GM23338 (cell line): Measurements from ENCODE around the gene TMEM185A. TPM values are rescaled to one million over a fixed set of nuclear protein-coding genes. Genes with fewer than 3 reads are reported as not detected.
"Not testable (repeated sequence)": the region's sequence is repeated elsewhere in the genome, so short reads cannot be mapped to it uniquely, and the experiment has no call there.

Experiments
- ATAC-seq: fragments of 200-7000 bp; cut with Tn5 transposase; 3 replicates; pipeline ENCODE4 v1.9.1; 2020
- DNase-seq: peaks from one replicate; pipeline ENCODE4 v3.0.0-alpha.2; 2015; ENCODE audit warnings: low spot score
- H2AFZ ChIP-seq: fragments of 200-600 bp; sonication (generic); 2 replicates; pipeline ENCODE4 v1.8.0; 2016; ENCODE audit warnings: antibody characterized with exemption, mild to moderate bottlenecking, moderate library complexity
- H3F3A ChIP-seq: fragments of 200-600 bp; sonication (generic); replicated peaks from 2 replicates; pipeline ENCODE4 v1.8.0; 2017; ENCODE audit warnings: antibody characterized with exemption, mixed run types, low read depth
- H3K27ac ChIP-seq: fragments of 200-600 bp; sonication (generic); 2 replicates; pipeline ENCODE4 v1.6.1; 2016; ENCODE audit warnings: low read depth
- H3K27me3 ChIP-seq: fragments of 200-600 bp; sonication (generic); 2 replicates; pipeline ENCODE4 v1.8.0; 2016; ENCODE audit warnings: mild to moderate bottlenecking, mixed run types, moderate library complexity; ENCODE audit not compliant: insufficient read depth
- H3K36me3 ChIP-seq: fragments of 200-600 bp; sonication (generic); 2 replicates; pipeline ENCODE4 v1.8.0; 2016; ENCODE audit warnings: mild to moderate bottlenecking; ENCODE audit not compliant: insufficient read depth
- H3K4me1 ChIP-seq: fragments of 200-600 bp; sonication (generic); 2 replicates; pipeline ENCODE4 v1.8.0; 2016; ENCODE audit warnings: mild to moderate bottlenecking, moderate library complexity; ENCODE audit not compliant: insufficient read depth
- H3K4me2 ChIP-seq: fragments of 200-600 bp; sonication (generic); 2 replicates; pipeline ENCODE4 v1.7.1; 2017; ENCODE audit warnings: mixed run types
- H3K4me3 ChIP-seq: fragments of 200-600 bp; sonication (generic); 2 replicates; pipeline ENCODE4 v1.6.1; 2016; ENCODE audit warnings: mixed run types
- H3K79me2 ChIP-seq: fragments of 200-600 bp; sonication (generic); replicated peaks from 2 replicates; pipeline ENCODE4 v1.8.0; 2017; ENCODE audit warnings: mild to moderate bottlenecking; ENCODE audit not compliant: insufficient read depth
- H3K9me2 ChIP-seq: fragments of 200-600 bp; sonication (generic); 2 replicates; pipeline ENCODE4 v1.8.0; 2017; ENCODE audit not compliant: insufficient read depth
- H4K20me1 ChIP-seq: fragments of 200-600 bp; sonication (generic); replicated peaks from 2 replicates; pipeline ENCODE4 v1.8.0; 2017; ENCODE audit warnings: mild to moderate bottlenecking; ENCODE audit not compliant: insufficient read depth
- H3K27ac Mint-ChIP-seq: 2 replicates; pipeline ENCODE4 v1.8.0; 2020; ENCODE audit warnings: inconsistent platforms, mild to moderate bottlenecking, moderate library complexity, mixed read lengths
- H3K27me3 Mint-ChIP-seq: 3 replicates; pipeline ENCODE4 v1.8.0; 2022; ENCODE audit warnings: low read depth, mild to moderate bottlenecking, moderate library complexity, mixed read lengths, inconsistent platforms; ENCODE audit not compliant: insufficient read depth, poor library complexity
- H3K36me3 Mint-ChIP-seq: 3 replicates; pipeline ENCODE4 v1.8.0; 2021; ENCODE audit warnings: low read depth, mild to moderate bottlenecking, inconsistent platforms, moderate library complexity, mixed read lengths
- H3K4me1 Mint-ChIP-seq: 3 replicates; pipeline ENCODE4 v1.8.0; 2020; ENCODE audit warnings: mild to moderate bottlenecking, inconsistent platforms, mixed read lengths
- H3K4me3 Mint-ChIP-seq: 3 replicates; pipeline ENCODE4 v1.8.0; 2021; ENCODE audit warnings: moderate library complexity, mild to moderate bottlenecking, inconsistent platforms, mixed read lengths
- H3K9me3 Mint-ChIP-seq: 3 replicates; pipeline ENCODE4 v1.8.0; 2020; ENCODE audit warnings: moderate library complexity, mild to moderate bottlenecking, inconsistent platforms, mixed read lengths
- polyA plus RNA-seq: library from polyadenylated mRNA; unstranded; fragments of >200 nt; fragmentation: Nextera tagmentation; extraction: Ambion mirVana; gene quantifications from 2 replicates; pipeline ENCODE4 v1.2.1, GENCODE V29; 2016
- total RNA-seq: library from RNA; depleted of rRNA; stranded (reverse); fragments of >200 nt; shearing (Covaris generic); gene quantifications from 2 replicates; pipeline ENCODE4 v1.2.3, GENCODE V29; 2014
- TF ChIP-seq, protein P1 (sequence below), 2 experiments: fragments of 200-600 bp in 1 of 2; sonication (generic) in 1 of 2; conservative IDR thresholded peaks; 2 replicates each; pipeline versions ENCODE4 v1.5.1 to v1.6.1; 2016 to 2017; ENCODE audit warnings: antibody characterized with exemption in 2 of 2, low read depth in 2 of 2, mild to moderate bottlenecking in 2 of 2, moderate library complexity in 1 of 2

Gene TMEM185A
- total and polyA plus RNA-seq, 2 experiments from 2014 or later = 9.3 to 16.7 TPM

DNA sequence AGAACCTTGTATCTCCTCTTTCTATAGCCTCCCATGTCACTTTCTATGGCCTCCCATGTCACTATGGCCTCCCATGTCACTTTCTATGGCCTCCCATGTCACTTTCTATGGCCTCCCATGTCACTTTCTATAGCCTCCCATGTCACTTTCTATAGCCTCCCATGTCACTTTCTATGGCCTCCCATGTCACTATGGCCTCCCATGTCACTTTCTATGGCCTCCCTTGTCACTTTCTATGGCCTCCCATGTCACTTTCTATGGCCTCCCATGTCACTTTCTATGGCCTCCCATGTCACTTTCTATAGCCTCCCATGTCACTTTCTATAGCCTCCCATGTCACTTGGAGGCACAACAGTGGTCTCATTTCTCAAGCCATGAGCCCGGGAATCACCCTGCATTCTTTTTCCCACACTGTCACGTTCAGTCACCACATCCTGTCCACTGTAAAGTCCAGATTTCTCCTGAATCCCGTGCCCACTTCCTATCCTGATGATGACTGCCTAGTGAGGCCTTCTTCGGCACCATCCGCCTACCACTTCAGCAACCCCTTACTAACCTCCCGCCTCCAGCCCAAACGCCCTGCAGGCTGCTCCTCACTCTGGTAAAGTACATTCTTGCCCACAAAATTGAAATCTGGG is 26.2 kb downstream of the TMEM185A start:
- H3K9me3 Mint-ChIP-seq, H3K27me3 ChIP-seq, H3K27me3 Mint-ChIP-seq, DNase-seq, H3K4me1 Mint-ChIP-seq, H3K4me3 Mint-ChIP-seq, H3K27ac ChIP-seq, H3K4me3 ChIP-seq, H3K27ac Mint-ChIP-seq, H3K79me2 ChIP-seq, H4K20me1 ChIP-seq, ATAC-seq, H3K36me3 Mint-ChIP-seq, H3K36me3 ChIP-seq, H3K9me2 ChIP-seq, H3K4me2 ChIP-seq, H3K4me1 ChIP-seq, H3F3A ChIP-seq, H2AFZ ChIP-seq: not testable (repeated sequence)

DNA sequence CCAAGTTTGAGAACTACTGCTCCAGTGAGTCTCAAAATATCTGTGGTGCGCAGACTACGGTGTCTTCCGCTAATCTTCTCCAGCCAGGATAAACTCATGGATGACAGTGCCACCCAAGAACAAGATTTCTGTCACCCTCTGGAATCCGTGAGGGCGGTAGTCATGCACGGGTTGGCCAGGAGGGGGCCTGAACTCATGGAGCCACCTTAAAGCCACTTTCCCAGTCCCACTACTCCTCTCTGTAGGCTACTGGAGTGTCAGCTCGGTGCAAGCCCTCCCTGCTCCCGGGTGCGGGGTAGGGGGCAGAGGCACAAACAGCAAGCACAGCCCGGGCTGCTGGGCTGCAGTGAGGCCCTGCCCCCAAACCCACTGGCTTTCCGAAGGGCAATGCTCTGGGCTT is 33.0 kb downstream of the TMEM185A start:
- not testable (repeated sequence) for DNase-seq, H3K27me3 Mint-ChIP-seq, H3F3A ChIP-seq, H3K4me2 ChIP-seq, H3K79me2 ChIP-seq, H3K4me3 Mint-ChIP-seq, H3K27ac ChIP-seq, H3K36me3 Mint-ChIP-seq, H3K9me2 ChIP-seq, H4K20me1 ChIP-seq, H3K36me3 ChIP-seq, H3K27me3 ChIP-seq, H3K4me1 Mint-ChIP-seq, H3K4me3 ChIP-seq, H2AFZ ChIP-seq, H3K9me3 Mint-ChIP-seq, H3K4me1 ChIP-seq, H3K27ac Mint-ChIP-seq
- ATAC-seq = peak; percentile 88
- TF ChIP-seq, protein P1, sequence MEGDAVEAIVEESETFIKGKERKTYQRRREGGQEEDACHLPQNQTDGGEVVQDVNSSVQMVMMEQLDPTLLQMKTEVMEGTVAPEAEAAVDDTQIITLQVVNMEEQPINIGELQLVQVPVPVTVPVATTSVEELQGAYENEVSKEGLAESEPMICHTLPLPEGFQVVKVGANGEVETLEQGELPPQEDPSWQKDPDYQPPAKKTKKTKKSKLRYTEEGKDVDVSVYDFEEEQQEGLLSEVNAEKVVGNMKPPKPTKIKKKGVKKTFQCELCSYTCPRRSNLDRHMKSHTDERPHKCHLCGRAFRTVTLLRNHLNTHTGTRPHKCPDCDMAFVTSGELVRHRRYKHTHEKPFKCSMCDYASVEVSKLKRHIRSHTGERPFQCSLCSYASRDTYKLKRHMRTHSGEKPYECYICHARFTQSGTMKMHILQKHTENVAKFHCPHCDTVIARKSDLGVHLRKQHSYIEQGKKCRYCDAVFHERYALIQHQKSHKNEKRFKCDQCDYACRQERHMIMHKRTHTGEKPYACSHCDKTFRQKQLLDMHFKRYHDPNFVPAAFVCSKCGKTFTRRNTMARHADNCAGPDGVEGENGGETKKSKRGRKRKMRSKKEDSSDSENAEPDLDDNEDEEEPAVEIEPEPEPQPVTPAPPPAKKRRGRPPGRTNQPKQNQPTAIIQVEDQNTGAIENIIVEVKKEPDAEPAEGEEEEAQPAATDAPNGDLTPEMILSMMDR (conservative IDR thresholded peaks at IDR 0.05; ENCODE audit: low read depth in 2 of 2) = 0 out of 4 replicates have a peak, but pooled peaks have one; percentile 22 to 25

DNA sequence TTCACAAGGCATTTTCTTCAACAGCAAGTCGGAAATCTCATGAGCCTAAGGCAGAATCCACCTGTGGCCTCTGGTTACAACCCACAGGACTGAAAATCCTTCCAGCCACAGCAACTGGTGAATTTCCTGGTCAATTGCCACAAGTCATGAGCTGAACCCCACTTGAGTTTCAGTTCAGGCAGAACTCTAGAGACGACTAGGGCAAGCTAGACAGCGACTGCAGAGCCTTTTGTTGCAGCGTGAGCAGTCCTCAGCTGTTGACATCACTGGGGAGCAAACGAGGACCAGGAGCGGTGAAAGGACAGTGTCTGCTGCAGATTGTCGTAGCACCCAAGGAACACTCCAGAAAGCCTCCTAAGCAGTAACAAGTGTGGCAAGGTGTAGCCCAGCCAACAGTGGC is 35.6 kb downstream of the TMEM185A start:
- H3K27me3 ChIP-seq, H3F3A ChIP-seq, H4K20me1 ChIP-seq, H3K4me3 Mint-ChIP-seq, H3K36me3 Mint-ChIP-seq, H3K4me2 ChIP-seq, H3K79me2 ChIP-seq, DNase-seq, H3K27me3 Mint-ChIP-seq, H3K4me1 Mint-ChIP-seq, H3K27ac Mint-ChIP-seq, H3K27ac ChIP-seq, H2AFZ ChIP-seq, H3K9me2 ChIP-seq, ATAC-seq, H3K9me3 Mint-ChIP-seq, H3K4me1 ChIP-seq, H3K36me3 ChIP-seq, H3K4me3 ChIP-seq: not testable (repeated sequence)

DNA sequence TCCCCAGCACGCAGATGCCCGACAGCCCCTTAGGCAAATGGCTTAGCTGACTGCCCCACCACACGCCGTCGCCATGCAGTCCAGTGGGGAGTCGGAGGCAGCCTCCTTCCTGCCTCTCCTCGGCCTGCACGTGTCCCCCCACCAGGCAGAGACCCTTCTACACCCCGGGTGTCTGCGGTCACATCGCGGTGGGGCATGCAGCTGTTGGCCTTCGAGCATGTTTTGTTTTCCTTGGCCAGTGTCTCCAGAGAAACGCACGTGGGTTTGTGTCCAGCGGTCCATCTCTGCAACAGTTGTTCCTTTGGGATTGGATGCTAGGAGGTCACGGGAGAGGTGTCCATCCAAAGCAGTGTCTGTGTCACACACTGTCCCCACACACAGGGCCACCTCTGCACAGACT is 36.4 kb downstream of the TMEM185A start, which contains the start of gene HSFX2:
TSS of gene HSFX2 (minus strand) at position 101 of the 400 bp plus-strand sequence. CDS start 614 bp downstream, outside the sequence.
- not testable (repeated sequence) for H3K9me3 Mint-ChIP-seq, DNase-seq, H2AFZ ChIP-seq, H3F3A ChIP-seq, H3K36me3 ChIP-seq, H3K4me3 Mint-ChIP-seq, H3K4me3 ChIP-seq, H3K36me3 Mint-ChIP-seq, H3K9me2 ChIP-seq, H3K27me3 ChIP-seq, ATAC-seq, H3K27me3 Mint-ChIP-seq, H4K20me1 ChIP-seq, H3K4me1 ChIP-seq, H3K79me2 ChIP-seq, H3K4me1 Mint-ChIP-seq, H3K27ac ChIP-seq, H3K27ac Mint-ChIP-seq, H3K4me2 ChIP-seq

DNA sequence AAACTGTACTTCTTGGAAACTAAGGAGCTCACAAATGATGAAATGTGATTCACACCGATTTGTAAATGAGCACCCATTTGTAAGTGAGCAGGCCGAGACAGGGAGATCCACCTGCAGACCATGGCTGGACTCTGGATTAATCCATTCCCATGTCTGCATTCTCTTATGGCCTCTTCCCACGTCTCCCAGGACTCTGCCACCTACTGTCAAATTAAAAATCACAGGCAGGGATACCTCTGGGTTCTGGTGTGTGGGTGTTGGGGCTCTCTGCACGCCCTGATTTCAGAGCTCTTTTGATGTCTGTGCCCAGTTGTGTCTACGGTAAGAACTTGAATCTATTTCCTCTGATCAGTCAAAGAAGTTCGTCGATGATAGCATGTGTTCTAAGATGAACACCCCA is 40.6 kb downstream of the TMEM185A start:
- H3K4me1 Mint-ChIP-seq, H3K9me2 ChIP-seq, H3K4me3 Mint-ChIP-seq, H3K27ac Mint-ChIP-seq, H3K27me3 ChIP-seq, H3K27ac ChIP-seq, H3K36me3 ChIP-seq, ATAC-seq, H3K4me1 ChIP-seq, H3K4me3 ChIP-seq, H4K20me1 ChIP-seq, H2AFZ ChIP-seq, H3F3A ChIP-seq, H3K79me2 ChIP-seq, DNase-seq, H3K36me3 Mint-ChIP-seq, H3K27me3 Mint-ChIP-seq, H3K9me3 Mint-ChIP-seq, H3K4me2 ChIP-seq: not testable (repeated sequence)

DNA sequence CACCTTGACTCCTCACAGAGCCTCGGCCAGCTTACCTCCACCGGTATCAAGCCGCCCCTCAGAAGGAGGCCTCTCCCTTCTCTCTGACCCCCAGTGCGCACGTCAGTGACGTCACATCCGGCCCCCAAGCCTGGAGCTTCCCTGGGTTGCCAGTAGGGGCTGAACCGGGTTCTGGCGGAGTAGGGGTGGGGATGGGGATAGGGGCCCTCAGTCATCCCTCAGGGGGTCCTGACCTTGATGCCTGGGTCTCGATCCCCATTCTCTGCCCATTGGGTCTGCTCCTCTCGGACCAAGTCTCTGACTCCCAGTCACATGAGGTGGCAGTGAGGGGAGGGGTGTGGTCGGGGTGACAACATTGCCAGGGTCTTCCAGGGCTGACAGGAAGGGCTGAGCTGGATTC is 44.2 kb downstream of the TMEM185A start, which contains the start of gene MAGEA9B:
TSS of gene MAGEA9B (minus strand) at position 101 of the 400 bp plus-strand sequence. CDS start 4,280 bp downstream, outside the sequence.
- not testable (repeated sequence) for H3K4me2 ChIP-seq, H3K79me2 ChIP-seq, H3K27ac Mint-ChIP-seq, H3K4me3 ChIP-seq, H3K4me3 Mint-ChIP-seq, H3K27me3 ChIP-seq, H3K36me3 ChIP-seq, H3K4me1 Mint-ChIP-seq, DNase-seq, H3K9me2 ChIP-seq, ATAC-seq, H3F3A ChIP-seq, H4K20me1 ChIP-seq, H3K9me3 Mint-ChIP-seq, H3K36me3 Mint-ChIP-seq, H3K4me1 ChIP-seq, H3K27me3 Mint-ChIP-seq, H3K27ac ChIP-seq, H2AFZ ChIP-seq
